Activated CD4-positive, alpha-beta memory T cell treated with anti-CD3 and anti-CD28 coated beads for 36 hours (primary cell): ENCODE data around the gene DAD1. TPM values are rescaled to one million over a fixed set of nuclear protein-coding genes. Genes with fewer than 3 reads are reported as not detected.
A peak's percentile ranks its signal among the peaks of the same experiment; 100 is the strongest.
"Not testable (repeated sequence)": the region's sequence is repeated elsewhere in the genome, so short reads cannot be mapped to it uniquely, and the experiment has no call there.

Experiments
- CTCF ChIA-PET: fragments of 350-600 bp; sonication (Branson Sonifier 250); formaldehyde crosslinking; loops from one replicate; lab custom pipeline; 2021; ENCODE audit warnings: antibody characterized with exemption, inconsistent platforms; lab: Charles Lee
- POLR2A ChIA-PET: fragments of 350-600 bp; sonication (Branson Sonifier 250); formaldehyde crosslinking; loops from one replicate; lab custom pipeline; 2021; ENCODE audit warnings: antibody characterized with exemption; lab: Charles Lee
- DNase-seq: peaks from one replicate; pipeline ENCODE4 v3.0.0-alpha.2; 2020
- H3K27ac Mint-ChIP-seq: one replicate; pipeline ENCODE4 v1.8.0; 2021; ENCODE audit warnings: mixed read lengths
- H3K27me3 Mint-ChIP-seq: one replicate; pipeline ENCODE4 v1.8.0; 2021; ENCODE audit warnings: mixed read lengths
- H3K36me3 Mint-ChIP-seq: one replicate; pipeline ENCODE4 v1.8.0; 2021; ENCODE audit warnings: mixed read lengths
- H3K4me1 Mint-ChIP-seq: one replicate; pipeline ENCODE4 v1.8.0; 2021; ENCODE audit warnings: low read depth, mixed read lengths
- H3K4me3 Mint-ChIP-seq: one replicate; pipeline ENCODE4 v1.8.0; 2021; ENCODE audit warnings: mild to moderate bottlenecking, mixed read lengths
- H3K9me3 Mint-ChIP-seq: one replicate; pipeline ENCODE4 v1.8.0; 2021; ENCODE audit warnings: mixed read lengths
- intact Hi-C: fragments of 100-400 bp; cut with micrococcal nuclease; formaldehyde crosslinking; loops from one replicate; pipeline ENCODE4 v1.15.1; 2023
- total RNA-seq, 2 experiments: library from RNA; stranded (reverse); gene quantifications; one replicate each; pipeline ENCODE4 v1.2.3, GENCODE V29; 2021

The DAD1 gene
- total RNA-seq, 2 experiments from 2014 or later = 292 to 305 TPM

DNA sequence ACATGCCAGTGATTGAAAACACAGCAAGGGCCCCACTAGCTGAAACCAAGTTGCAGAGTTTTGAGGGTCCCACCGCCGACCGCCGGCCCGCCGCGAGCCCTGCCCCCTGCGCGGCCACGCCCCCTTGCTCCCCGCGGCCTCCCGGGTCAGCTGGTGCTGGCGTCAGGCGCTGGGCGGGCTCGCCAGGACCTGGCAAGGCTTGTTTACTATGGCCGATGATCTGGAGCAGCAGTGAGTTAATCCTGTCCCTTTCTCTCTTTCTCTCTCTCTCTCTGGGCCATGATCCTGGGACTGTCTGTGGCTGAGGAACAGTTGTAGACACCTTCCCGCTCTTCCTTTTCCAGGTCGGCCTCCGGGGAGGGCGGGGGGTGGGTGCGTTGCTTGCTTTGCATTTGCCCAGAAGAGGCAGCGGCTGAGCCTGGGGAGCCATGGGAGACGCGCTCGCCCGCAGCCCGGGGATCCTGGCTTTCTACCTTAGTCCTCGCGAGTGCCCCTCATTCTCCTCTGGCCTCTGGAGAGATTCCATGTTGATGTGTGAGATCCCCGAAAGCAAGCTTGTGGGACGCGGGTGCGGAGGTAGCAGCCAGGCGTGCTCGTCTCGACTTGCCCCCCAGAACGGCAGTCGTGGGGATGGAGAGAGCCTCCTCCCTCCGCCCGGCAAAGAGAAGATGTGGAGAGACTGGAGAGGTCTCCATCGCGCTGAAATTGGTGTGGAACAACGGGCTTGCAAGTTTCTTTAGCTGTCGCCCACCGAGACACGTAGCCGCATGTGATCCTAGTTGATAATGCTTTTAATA is 9.3 kb upstream of the DAD1 start, which contains the start of gene ABHD4:
Gene ABHD4, plus strand, starts transcription at position 202 of the 797 bp plus-strand sequence. Its CDS starts 7 bp downstream, at position 209.
- peaks cover 34% of the 10 kb centered on the region for H3K4me1 Mint-ChIP-seq
- peak; percentile 77 for DNase-seq
- intact Hi-C loops = loop anchor here (1.0 to 2.0 kb wide), 2 partner anchors 9 to 13 kb away; partner anchors contain the start of gene DAD1
- H3K4me3 Mint-ChIP-seq = peak within 1 kb of the TSS; percentile 91
- peaks cover 11% of the 10 kb centered on the region for H3K36me3 Mint-ChIP-seq
- no peaks in the 10 kb centered on the region for H3K9me3 Mint-ChIP-seq
- H3K27me3 Mint-ChIP-seq = no peaks in the 10 kb centered on the region
- CTCF ChIA-PET = interaction anchor here (0.7 to 7.0 kb wide), 15 partner anchors 8 to 409 kb away, joined by 3 to 52 read pairs (median 3); partner anchors contain the start of genes DAD1 and OR6J1
- peak within 1 kb of the TSS; percentile 71 for H3K27ac Mint-ChIP-seq
- POLR2A ChIA-PET = interaction anchor here (0.6 to 3.4 kb wide), 5 partner anchors 9 to 1184 kb away, joined by 3 to 77 read pairs (median 4); partner anchors contain the start of genes DAD1 and OXA1L

DNA sequence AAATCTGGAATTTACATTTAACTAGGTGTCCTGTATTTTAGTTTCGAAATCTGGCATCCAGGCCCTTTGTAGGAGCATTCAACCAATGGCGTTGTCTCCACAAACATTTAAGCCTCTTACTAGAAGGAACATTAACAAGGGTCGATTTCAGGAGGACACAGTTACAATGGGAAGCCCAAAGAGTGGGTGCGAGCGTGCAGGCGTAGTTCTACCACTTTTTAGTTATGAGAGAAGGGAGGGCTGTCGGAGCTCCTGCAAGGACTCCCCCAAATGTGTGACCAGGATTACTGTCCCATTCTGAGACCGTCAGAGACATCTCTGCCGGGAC is 8.7 kb upstream of the DAD1 start:
- DNase-seq = peak; percentile 16
- intact Hi-C loops = loop anchor here (1.0 to 2.0 kb wide), 2 partner anchors 8 to 13 kb away; partner anchors contain the start of gene DAD1
- Mint-ChIP-seq H3K27ac (peak overlapping the region; percentile 7), H3K9me3 (no peaks in the 10 kb centered on the region), H3K4me3 (peak overlapping the region; percentile 91), H3K4me1 (peaks cover 34% of the 10 kb centered on the region), H3K27me3 (no peaks in the 10 kb centered on the region), H3K36me3 (peaks cover 8% of the 10 kb centered on the region)
- CTCF ChIA-PET = interaction anchor here (0.7 to 7.0 kb wide), 10 partner anchors 8 to 409 kb away, joined by 3 to 52 read pairs (median 4); partner anchors contain the start of genes DAD1 and OR6J1
- POLR2A ChIA-PET = interaction anchor here (3.4 kb wide), 1 partner anchor 9 kb away, joined by 77 read pairs; the partner anchor contains the start of gene DAD1

DNA sequence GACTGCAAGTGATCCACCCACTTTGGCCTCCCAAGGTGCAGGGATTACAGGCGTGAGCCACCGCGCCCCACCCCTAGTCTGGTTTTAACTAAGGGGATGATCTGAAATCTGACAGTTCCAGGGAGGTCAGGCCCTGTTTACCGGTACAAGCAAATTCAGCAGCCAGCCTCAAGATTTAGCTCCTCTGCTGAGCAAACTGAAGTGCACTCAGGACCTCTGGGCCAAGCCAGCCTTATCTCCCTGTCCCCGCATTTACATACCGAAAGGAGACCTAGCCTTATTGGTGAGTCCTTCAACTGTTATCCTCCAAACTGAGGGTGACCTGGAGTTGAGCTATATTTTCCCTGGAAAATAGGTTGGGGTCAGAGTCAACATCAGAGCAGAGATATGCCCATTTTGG is 8.2 kb upstream of the DAD1 start:
- peaks cover 35% of the 10 kb centered on the region for H3K4me1 Mint-ChIP-seq

DNA sequence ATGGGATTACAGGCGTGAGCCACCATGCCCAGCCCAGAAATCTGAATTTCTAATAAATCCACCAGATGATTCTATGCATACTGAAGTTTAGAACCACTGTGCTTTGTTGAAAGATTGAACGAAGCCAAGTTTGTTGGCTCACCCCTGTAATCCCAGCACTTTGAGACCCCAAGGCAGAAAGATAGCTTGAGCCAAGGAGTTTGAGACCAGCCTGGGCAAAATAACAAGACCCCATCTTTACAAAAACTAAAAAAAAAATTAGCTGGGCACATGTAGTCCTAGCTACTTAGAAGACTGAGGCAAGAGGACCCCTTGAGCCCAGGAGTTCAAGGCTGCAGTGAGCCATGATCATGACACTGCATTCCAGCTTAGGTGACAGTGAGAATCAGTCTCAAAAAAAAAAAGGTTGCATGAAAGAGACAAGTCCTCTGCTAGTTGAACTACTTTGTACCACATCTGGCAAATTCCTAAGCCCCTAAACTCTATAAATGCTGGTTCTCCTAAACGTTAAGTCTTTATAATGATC is 7.4 kb upstream of the DAD1 start:
- Mint-ChIP-seq H3K36me3 (no peaks in the 10 kb centered on the region), H3K27me3 (no peaks in the 10 kb centered on the region), H3K4me1 (peaks cover 40% of the 10 kb centered on the region), H3K4me3 (no peak overlapping the region), H3K9me3 (no peaks in the 10 kb centered on the region), H3K27ac (no peak overlapping the region)
- ChIA-PET CTCF (interaction anchor here (0.7 to 7.0 kb wide), 3 partner anchors 6 to 51 kb away, joined by 5 to 52 read pairs (median 7); partner anchors contain the start of gene DAD1), POLR2A (no interaction called here)
- no peak for DNase-seq
- intact Hi-C loops = no loop called here

More for the DNA sequence above, 8.2 kb upstream of the DAD1 start:
- intact Hi-C loops = no loop called here
- H3K27me3 Mint-ChIP-seq = no peaks in the 10 kb centered on the region
- no peaks in the 10 kb centered on the region for H3K9me3 Mint-ChIP-seq
- H3K27ac Mint-ChIP-seq = no peak overlapping the region
- POLR2A ChIA-PET = interaction anchor here (3.4 kb wide), 1 partner anchor 8 kb away, joined by 77 read pairs; the partner anchor contains the start of gene DAD1
- peak overlapping the region; percentile 91 for H3K4me3 Mint-ChIP-seq
- peaks cover 4% of the 10 kb centered on the region for H3K36me3 Mint-ChIP-seq
- CTCF ChIA-PET = interaction anchor here (0.8 to 7.0 kb wide), 7 partner anchors 7 to 410 kb away, joined by 3 to 52 read pairs (median 4); partner anchors contain the start of gene DAD1
- DNase-seq = no peak

DNA sequence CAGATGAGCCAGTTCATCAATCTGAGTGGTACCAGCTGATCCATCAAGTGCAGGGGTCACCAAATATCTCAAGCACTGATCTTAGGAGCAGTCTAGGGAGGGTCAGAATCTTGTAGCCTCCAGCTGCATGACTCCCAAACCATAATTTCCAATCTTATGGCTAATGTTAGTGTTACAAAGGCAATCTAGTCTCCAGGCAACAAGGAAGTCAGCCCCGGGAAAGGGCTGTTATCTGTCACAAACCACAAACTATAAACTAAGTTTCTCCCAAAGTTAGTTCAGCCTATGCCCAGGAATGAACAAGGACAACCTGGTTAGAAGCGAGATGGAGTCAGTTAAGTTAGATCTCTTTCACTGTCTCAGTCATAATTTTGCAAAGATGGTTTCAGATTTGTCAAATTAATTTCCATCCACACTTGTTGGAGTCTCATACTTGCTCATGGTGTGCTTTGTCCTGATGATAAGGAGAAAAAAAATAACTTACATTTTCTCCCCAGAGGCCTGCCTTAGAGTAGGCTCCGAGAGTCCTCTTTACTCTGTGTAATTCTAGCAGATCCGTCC is 5.2 kb upstream of the DAD1 start:
- peaks cover under 1% of the 10 kb centered on the region for H3K36me3 Mint-ChIP-seq
- H3K4me3 Mint-ChIP-seq = no peak overlapping the region

DNA sequence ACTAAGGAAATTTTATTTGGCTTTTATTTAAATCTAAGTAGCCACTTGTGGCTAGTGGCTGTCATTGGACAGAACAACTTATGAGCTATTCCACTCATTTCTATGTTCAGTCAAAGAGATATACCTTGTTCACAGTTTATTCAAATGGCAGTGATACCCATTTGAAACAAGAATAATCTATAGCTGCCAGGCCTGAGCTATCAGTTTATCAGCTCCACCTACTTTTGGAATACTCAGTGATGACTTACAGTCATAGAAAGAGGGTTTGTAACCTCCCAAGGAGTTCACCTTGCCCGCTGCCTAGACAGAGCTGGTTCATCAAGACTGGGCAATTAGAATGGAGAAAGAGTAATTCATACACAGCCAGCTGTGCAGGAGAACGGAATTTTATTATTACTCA is 4.6 kb upstream of the DAD1 start:
- no peaks in the 10 kb centered on the region for H3K9me3 Mint-ChIP-seq
- no peak overlapping the region for H3K27ac Mint-ChIP-seq
- H3K4me3 Mint-ChIP-seq = no peak overlapping the region
- ChIA-PET POLR2A (interaction anchor here (0.7 kb wide), 1 partner anchor 24 kb away, joined by 3 read pairs; no protein-coding TSS in a partner anchor), CTCF (interaction anchor here (1.1 to 1.4 kb wide), 2 partner anchors 9 to 23 kb away, joined by 3 to 9 read pairs; no protein-coding TSS in a partner anchor)
- peaks cover 5% of the 10 kb centered on the region for H3K27me3 Mint-ChIP-seq
- H3K36me3 Mint-ChIP-seq = peaks cover 7% of the 10 kb centered on the region
- H3K4me1 Mint-ChIP-seq = peaks cover 39% of the 10 kb centered on the region
- intact Hi-C loops = no loop called here
- no peak for DNase-seq

More for the DNA sequence above, 5.2 kb upstream of the DAD1 start:
- Mint-ChIP-seq H3K9me3 (no peaks in the 10 kb centered on the region), H3K27ac (no peak overlapping the region), H3K27me3 (peaks cover under 1% of the 10 kb centered on the region), H3K4me1 (peaks cover 40% of the 10 kb centered on the region)
- POLR2A ChIA-PET = interaction anchor here (0.7 kb wide), 1 partner anchor 24 kb away, joined by 3 read pairs; no protein-coding TSS in a partner anchor
- CTCF ChIA-PET = interaction anchor here (0.8 to 1.5 kb wide), 5 partner anchors 10 to 742 kb away, joined by 3 to 10 read pairs (median 3); no protein-coding TSS in a partner anchor
- intact Hi-C loops = no loop called here
- DNase-seq = no peak

DNA sequence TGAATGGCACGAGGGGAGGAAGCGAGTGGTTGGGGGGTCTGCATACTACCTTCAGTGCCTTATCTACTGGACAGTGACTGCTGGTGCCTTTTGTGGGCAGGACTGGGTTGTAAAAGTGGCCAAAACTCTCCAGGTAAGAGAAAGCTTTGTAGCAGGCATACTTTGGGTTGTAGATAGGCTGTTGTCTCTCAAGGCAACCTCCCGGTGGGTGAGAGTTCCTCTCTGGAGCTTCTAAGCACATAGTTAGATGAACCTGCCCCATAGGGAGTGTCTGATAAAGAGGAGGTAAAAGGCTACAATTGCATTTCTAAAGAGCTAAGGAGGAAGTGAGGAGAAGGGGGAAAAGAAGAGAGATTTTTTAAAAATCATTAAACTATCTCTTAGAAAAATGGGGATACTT is 4.2 kb upstream of the DAD1 start:
- H3K9me3 Mint-ChIP-seq = no peaks in the 10 kb centered on the region
- no peak overlapping the region for H3K27ac Mint-ChIP-seq
- POLR2A ChIA-PET = no interaction called here
- no peak overlapping the region for H3K4me3 Mint-ChIP-seq
- peaks cover 36% of the 10 kb centered on the region for H3K4me1 Mint-ChIP-seq
- H3K36me3 Mint-ChIP-seq = peaks cover 9% of the 10 kb centered on the region
- H3K27me3 Mint-ChIP-seq = peaks cover 5% of the 10 kb centered on the region
- intact Hi-C loops = no loop called here
- no peak for DNase-seq
- CTCF ChIA-PET = interaction anchor here (1.1 to 1.4 kb wide), 2 partner anchors 9 to 23 kb away, joined by 3 to 9 read pairs; no protein-coding TSS in a partner anchor

DNA sequence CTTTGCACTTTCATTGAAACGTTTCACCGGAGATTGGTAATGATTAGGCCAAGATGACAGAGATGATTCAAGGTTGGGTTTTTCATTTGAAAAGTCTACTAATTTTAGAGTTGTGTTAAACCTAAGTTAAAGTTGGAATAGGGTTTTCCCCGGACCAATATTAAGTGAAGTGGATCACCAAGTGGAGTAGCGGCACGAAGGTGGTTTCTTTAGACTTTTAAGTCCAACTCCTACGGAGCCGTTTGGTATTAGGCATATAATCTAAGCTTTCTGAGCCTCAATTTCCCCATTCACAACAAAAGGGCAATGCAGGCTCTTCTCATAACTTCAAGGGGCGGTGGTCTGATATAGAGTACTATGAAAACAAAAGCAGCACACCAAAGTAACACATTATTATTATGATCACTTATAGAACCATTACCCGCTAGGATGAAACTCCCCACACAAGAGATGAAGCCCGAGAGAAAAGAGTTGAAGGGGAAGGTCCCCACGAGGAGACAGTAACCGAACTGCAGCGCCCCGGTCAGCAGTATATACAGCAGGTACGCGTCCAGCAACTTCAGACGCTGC is 413 bp downstream of the DAD1 start:
- H3K9me3 Mint-ChIP-seq = no peaks in the 10 kb centered on the region

DNA sequence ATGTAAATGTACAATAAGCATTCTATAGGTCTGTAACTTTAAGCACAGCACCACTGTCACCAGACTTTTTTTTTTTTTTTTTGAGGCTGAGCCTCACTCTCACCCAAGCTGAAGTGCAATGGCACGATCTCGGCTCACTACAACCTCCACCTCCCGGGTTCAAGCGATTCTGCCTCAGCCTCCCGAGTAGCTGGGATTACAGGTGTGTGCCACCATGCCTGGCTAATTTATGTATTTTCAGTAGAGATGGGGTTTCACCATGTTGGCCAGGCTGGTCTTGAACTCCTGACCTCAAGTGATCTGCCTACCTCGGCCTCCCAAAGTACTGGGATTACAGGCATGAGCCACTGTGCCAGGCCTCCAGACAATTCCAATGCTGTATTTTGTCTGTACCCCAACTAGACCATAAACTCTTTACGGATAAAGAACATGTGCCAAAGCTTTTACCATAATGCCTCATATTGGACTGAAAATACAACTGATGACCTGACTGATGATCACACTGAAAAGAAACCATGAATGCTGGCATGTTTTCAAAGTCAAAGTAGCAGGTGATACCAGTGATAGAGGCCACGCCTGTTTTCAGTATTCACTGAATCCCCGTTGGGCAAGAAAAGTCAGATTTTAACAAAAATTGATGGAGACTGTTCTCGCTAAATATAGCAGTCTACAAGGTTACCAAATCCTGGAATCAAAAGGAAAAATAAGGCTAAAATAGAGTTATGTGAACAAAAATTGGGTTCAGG is 1.2 kb downstream of the DAD1 start:
- Mint-ChIP-seq H3K36me3 (peaks cover 38% of the 10 kb centered on the region), H3K4me3 (peak overlapping the region; percentile 99), H3K27ac (peak overlapping the region; percentile 100), H3K4me1 (peaks cover 76% of the 10 kb centered on the region)
- intact Hi-C loops = loop anchor here (2.0 to 10.0 kb wide), 4 partner anchors 64 to 1133 kb away; partner anchors contain the start of genes CHD8 and RBM23
- not testable (repeated sequence) for H3K9me3 Mint-ChIP-seq, H3K27me3 Mint-ChIP-seq
- CTCF ChIA-PET = interaction anchor here (0.8 to 5.1 kb wide), 13 partner anchors 12 to 547 kb away, joined by 3 to 82 read pairs (median 11); partner anchors contain the start of gene ABHD4
- POLR2A ChIA-PET = interaction anchor here (0.6 to 4.5 kb wide), 20 partner anchors 9 to 1322 kb away, joined by 3 to 77 read pairs (median 4); partner anchors contain the start of genes ABHD4, LRP10, OXA1L and RBM23
- peak; percentile 20 for DNase-seq

More for the DNA sequence above, 413 bp downstream of the DAD1 start:
- Mint-ChIP-seq H3K4me1 (peaks cover 68% of the 10 kb centered on the region), H3K27ac (peak overlapping the region; percentile 100), H3K27me3 (peaks cover 5% of the 10 kb centered on the region), H3K4me3 (peak overlapping the region; percentile 99), H3K36me3 (peaks cover 32% of the 10 kb centered on the region)
- DNase-seq = peak; percentile 31
- intact Hi-C loops = loop anchor here (1.0 to 10.0 kb wide), 11 partner anchors 10 to 1134 kb away; partner anchors contain the start of genes ABHD4, CHD8, LRP10 and OXA1L
- CTCF ChIA-PET = interaction anchor here (0.7 to 5.1 kb wide), 21 partner anchors 11 to 744 kb away, joined by 3 to 82 read pairs (median 5); partner anchors contain the start of genes ABHD4, OXA1L and PRMT5
- POLR2A ChIA-PET = interaction anchor here (0.6 to 4.5 kb wide), 27 partner anchors 10 to 1323 kb away, joined by 3 to 77 read pairs (median 4); partner anchors contain the start of genes ABHD4, LRP10, MRPL52 and OXA1L

DNA sequence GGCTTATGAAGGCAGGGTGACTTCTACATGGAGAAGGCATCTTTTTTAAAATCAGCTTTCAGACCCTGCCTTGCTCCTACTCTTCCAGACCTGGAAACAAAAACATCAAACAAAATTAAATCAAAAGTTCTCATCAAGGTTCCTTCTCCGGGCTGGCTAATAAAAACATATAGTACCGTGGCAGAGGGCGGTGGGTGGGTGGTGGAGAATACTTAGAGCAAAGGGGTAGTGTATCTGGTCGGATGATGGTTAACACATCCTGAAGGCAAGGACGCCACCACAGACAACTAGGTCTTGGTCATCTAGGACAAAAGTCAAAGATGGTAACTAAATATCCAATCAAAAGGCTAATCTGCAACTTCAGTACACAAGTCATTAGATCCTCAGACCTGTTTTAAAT is 1.8 kb downstream of the DAD1 start:
- Mint-ChIP-seq H3K36me3 (peaks cover 42% of the 10 kb centered on the region), H3K4me3 (peak overlapping the region; percentile 99), H3K27me3 (peaks cover 5% of the 10 kb centered on the region), H3K27ac (peak overlapping the region; percentile 100), H3K9me3 (no peaks in the 10 kb centered on the region), H3K4me1 (peaks cover 80% of the 10 kb centered on the region)
- intact Hi-C loops = loop anchor here (5.0 to 10.0 kb wide), 3 partner anchors 65 to 1132 kb away; partner anchors contain the start of gene CHD8
- ChIA-PET POLR2A (interaction anchor here (0.6 to 4.5 kb wide), 12 partner anchors 8 to 284 kb away, joined by 3 to 77 read pairs (median 4); partner anchors contain the start of genes ABHD4, LRP10 and OXA1L), CTCF (interaction anchor here (1.7 to 5.1 kb wide), 5 partner anchors 13 to 66 kb away, joined by 4 to 52 read pairs (median 37); partner anchors contain the start of gene ABHD4)
- DNase-seq = no peak
